HEK293 (cell line): Measurements from ENCODE around the gene NPAP1.

Source experiments
- BCL11A ChIP-seq: fragments of 450-650 bp; formaldehyde crosslinking; IDR thresholded peaks from 2 replicates; pipeline ENCODE4 v1.5.1; 2016; ENCODE audit warnings: low read depth, missing biosample characterization, missing genetic modification characterization
- SP7 ChIP-seq: fragments of 450-650 bp; formaldehyde crosslinking; IDR thresholded peaks from 2 replicates; pipeline ENCODE4 v1.5.1; 2016; ENCODE audit warnings: missing biosample characterization, missing genetic modification characterization
- ZFP37 ChIP-seq: fragments of 450-650 bp; formaldehyde crosslinking; IDR thresholded peaks from 2 replicates; pipeline ENCODE4 v1.5.1; 2016; ENCODE audit warnings: missing biosample characterization, missing genetic modification characterization
- ZFP41 ChIP-seq: fragments of 450-650 bp; formaldehyde crosslinking; IDR thresholded peaks from 2 replicates; pipeline ENCODE4 v1.5.1; 2016; ENCODE audit warnings: missing biosample characterization, missing genetic modification characterization, borderline replicate concordance
- ZNF157 ChIP-seq: fragments of 450-650 bp; formaldehyde crosslinking; IDR thresholded peaks from 2 replicates; pipeline ENCODE4 v1.5.1; 2016; ENCODE audit warnings: missing biosample characterization, missing genetic modification characterization
- TF ChIP-seq, protein P1 (sequence below): fragments of 450-650 bp; formaldehyde crosslinking; IDR thresholded peaks from 2 replicates; pipeline ENCODE4 v1.5.1; 2016; ENCODE audit warnings: missing biosample characterization, missing genetic modification characterization
- TF ChIP-seq, protein P2 (sequence below): fragments of 450-650 bp; formaldehyde crosslinking; optimal IDR thresholded peaks from 2 replicates; pipeline ENCODE3; 2016; ENCODE audit warnings: missing biosample characterization, mild to moderate bottlenecking, missing genetic modification characterization
- TF ChIP-seq, protein P3 (sequence below): fragments of 450-650 bp; formaldehyde crosslinking; IDR thresholded peaks from 2 replicates; pipeline ENCODE4 v1.5.1; 2016; ENCODE audit warnings: missing biosample characterization, missing genetic modification characterization
- TF ChIP-seq, protein P4 (sequence below): fragments of 450-650 bp; formaldehyde crosslinking; IDR thresholded peaks from 2 replicates; pipeline ENCODE4 v1.5.1; 2017; ENCODE audit warnings: missing biosample characterization, missing genetic modification characterization

DNA sequence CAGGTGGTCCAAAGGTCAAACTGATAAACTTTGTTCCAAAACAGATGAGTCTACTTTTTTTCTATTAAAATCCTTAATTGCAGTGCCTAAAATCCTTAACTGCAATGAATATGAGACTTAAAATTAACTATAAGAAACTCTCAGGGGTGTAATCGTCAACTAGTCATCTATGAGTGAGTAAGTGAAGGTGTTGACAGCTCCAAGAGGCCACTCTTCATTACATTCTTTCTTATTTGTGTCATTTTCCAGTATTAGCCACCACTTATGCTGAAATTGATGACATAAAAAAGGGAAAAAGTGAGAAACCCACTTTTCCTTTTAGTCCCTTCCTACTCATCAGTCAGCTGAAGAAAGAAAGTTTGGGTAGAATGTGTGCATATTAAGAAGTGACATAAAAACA is 12.6 kb upstream of the NPAP1 start:
- TF ChIP-seq ZFP41 (tag by site-specific recombination) = no peak
- TF ChIP-seq SP7 (tag by site-specific recombination) = no peak
- TF ChIP-seq, protein P1, sequence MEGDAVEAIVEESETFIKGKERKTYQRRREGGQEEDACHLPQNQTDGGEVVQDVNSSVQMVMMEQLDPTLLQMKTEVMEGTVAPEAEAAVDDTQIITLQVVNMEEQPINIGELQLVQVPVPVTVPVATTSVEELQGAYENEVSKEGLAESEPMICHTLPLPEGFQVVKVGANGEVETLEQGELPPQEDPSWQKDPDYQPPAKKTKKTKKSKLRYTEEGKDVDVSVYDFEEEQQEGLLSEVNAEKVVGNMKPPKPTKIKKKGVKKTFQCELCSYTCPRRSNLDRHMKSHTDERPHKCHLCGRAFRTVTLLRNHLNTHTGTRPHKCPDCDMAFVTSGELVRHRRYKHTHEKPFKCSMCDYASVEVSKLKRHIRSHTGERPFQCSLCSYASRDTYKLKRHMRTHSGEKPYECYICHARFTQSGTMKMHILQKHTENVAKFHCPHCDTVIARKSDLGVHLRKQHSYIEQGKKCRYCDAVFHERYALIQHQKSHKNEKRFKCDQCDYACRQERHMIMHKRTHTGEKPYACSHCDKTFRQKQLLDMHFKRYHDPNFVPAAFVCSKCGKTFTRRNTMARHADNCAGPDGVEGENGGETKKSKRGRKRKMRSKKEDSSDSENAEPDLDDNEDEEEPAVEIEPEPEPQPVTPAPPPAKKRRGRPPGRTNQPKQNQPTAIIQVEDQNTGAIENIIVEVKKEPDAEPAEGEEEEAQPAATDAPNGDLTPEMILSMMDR (tag by site-specific recombination) = no peak
- TF ChIP-seq, protein P2, sequence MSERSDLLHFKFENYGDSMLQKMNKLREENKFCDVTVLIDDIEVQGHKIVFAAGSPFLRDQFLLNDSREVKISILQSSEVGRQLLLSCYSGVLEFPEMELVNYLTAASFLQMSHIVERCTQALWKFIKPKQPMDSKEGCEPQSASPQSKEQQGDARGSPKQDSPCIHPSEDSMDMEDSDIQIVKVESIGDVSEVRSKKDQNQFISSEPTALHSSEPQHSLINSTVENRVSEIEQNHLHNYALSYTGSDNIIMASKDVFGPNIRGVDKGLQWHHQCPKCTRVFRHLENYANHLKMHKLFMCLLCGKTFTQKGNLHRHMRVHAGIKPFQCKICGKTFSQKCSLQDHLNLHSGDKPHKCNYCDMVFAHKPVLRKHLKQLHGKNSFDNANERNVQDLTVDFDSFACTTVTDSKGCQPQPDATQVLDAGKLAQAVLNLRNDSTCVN (tag by site-specific recombination) = no peak
- TF ChIP-seq, protein P3, sequence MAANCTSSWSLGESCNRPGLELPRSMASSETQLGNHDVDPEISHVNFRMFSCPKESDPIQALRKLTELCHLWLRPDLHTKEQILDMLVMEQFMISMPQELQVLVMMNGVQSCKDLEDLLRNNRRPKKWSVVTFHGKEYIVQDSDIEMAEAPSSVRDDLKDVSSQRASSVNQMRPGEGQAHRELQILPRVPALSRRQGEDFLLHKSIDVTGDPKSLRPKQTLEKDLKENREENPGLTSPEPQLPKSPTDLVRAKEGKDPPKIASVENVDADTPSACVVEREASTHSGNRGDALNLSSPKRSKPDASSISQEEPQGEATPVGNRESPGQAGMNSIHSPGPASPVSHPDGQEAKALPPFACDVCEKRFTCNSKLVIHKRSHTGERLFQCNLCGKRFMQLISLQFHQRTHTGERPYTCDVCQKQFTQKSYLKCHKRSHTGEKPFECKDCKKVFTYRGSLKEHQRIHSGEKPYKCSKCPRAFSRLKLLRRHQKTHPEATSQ (tag by site-specific recombination) = no peak
- TF ChIP-seq, protein P4, sequence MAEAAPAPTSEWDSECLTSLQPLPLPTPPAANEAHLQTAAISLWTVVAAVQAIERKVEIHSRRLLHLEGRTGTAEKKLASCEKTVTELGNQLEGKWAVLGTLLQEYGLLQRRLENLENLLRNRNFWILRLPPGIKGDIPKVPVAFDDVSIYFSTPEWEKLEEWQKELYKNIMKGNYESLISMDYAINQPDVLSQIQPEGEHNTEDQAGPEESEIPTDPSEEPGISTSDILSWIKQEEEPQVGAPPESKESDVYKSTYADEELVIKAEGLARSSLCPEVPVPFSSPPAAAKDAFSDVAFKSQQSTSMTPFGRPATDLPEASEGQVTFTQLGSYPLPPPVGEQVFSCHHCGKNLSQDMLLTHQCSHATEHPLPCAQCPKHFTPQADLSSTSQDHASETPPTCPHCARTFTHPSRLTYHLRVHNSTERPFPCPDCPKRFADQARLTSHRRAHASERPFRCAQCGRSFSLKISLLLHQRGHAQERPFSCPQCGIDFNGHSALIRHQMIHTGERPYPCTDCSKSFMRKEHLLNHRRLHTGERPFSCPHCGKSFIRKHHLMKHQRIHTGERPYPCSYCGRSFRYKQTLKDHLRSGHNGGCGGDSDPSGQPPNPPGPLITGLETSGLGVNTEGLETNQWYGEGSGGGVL (tag by site-specific recombination) = no peak
- TF ChIP-seq ZFP37 (tag by site-specific recombination) = no peak
- no peak for TF ChIP-seq BCL11A (tag by site-specific recombination)
- TF ChIP-seq ZNF157 (tag by site-specific recombination) = no peak
